Activated T-cell treated with anti-CD3 and anti-CD28 coated beads, Interleukin-2, amount 50 U/mL, for 4 hours (primary cell): ENCODE data around the gene NSG2. TPM values are rescaled to one million over a fixed set of nuclear protein-coding genes. Genes with fewer than 3 reads are reported as not detected.
"Not testable (repeated sequence)": the region's sequence is repeated elsewhere in the genome, so short reads cannot be mapped to it uniquely, and the experiment has no call there.

Experiments used
- ATAC-seq, 2 donors: fragments of 200-7000 bp; cut with Tn5 transposase; one replicate each; pipeline ENCODE4 v1.10.0; 2021
- DNase-seq: peaks from one replicate; pipeline ENCODE4 v3.0.0-alpha.2; 2020
- H3K27me3 Mint-ChIP-seq: one replicate; pipeline ENCODE4 v1.8.0; 2021; ENCODE audit warnings: low read depth, mixed read lengths
- H3K36me3 Mint-ChIP-seq: one replicate; pipeline ENCODE4 v1.8.0; 2022; ENCODE audit warnings: mixed read lengths; ENCODE audit not compliant: insufficient read depth
- H3K4me1 Mint-ChIP-seq: one replicate; pipeline ENCODE4 v1.8.0; 2021; ENCODE audit warnings: low read depth, mixed read lengths
- H3K4me3 Mint-ChIP-seq: one replicate; pipeline ENCODE4 v1.8.0; 2021; ENCODE audit warnings: mild to moderate bottlenecking, moderate library complexity, mixed read lengths
- H3K9me3 Mint-ChIP-seq: one replicate; pipeline ENCODE4 v1.8.0; 2021; ENCODE audit warnings: mixed read lengths
- total RNA-seq, 3 donors: library from RNA; stranded (reverse); gene quantifications; one replicate each; pipeline ENCODE4 v1.2.1, GENCODE V29; 2021

Gene NSG2
- total RNA-seq, 3 donors from 2014 or later: not detected

- not testable (repeated sequence) for ATAC-seq, H3K27me3 Mint-ChIP-seq, H3K9me3 Mint-ChIP-seq, DNase-seq, H3K36me3 Mint-ChIP-seq, H3K4me1 Mint-ChIP-seq, H3K4me3 Mint-ChIP-seq
These were observed 57.1 kb downstream of the NSG2 start for GRCh38 chr5:174102574-174102973.

- H3K36me3 Mint-ChIP-seq: no peaks in the 10 kb centered on the region
- H3K27me3 Mint-ChIP-seq: peaks cover 10% of the 10 kb centered on the region
- no peaks in the 10 kb centered on the region for H3K4me1 Mint-ChIP-seq
- H3K4me3 Mint-ChIP-seq: no peak overlapping the region
- no peak for DNase-seq
- ATAC-seq: no peak
- no peaks in the 10 kb centered on the region for H3K9me3 Mint-ChIP-seq
These were observed 61.6 kb downstream of the NSG2 start for GRCh38 chr5:174106997-174107655.

DNA sequence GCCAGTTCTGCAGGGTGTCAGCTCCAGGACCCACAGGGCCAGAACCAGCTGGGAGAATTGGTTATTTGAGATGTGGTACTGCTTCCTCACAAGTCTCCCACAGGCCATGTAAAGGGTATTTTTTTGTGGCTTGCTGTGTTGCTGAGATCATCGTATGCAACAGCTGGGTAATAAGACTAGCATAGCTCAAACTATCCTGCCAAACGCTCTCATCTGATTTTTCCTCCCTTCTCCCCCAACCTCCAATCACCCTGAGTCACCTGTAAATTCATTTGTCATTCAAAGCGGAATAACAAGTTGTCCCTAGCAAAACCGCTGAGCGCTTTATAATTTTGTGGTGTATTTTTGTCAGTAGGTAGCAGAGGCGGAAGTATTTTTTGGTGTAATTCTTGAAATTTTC lies 63.2 kb downstream of the NSG2 start:
- no peak for DNase-seq
- ATAC-seq: no peak
- no peaks in the 10 kb centered on the region for H3K36me3 Mint-ChIP-seq
- no peaks in the 10 kb centered on the region for H3K4me1 Mint-ChIP-seq
- no peaks in the 10 kb centered on the region for H3K9me3 Mint-ChIP-seq
- peaks cover 9% of the 10 kb centered on the region for H3K27me3 Mint-ChIP-seq
- H3K4me3 Mint-ChIP-seq: no peak overlapping the region

DNA sequence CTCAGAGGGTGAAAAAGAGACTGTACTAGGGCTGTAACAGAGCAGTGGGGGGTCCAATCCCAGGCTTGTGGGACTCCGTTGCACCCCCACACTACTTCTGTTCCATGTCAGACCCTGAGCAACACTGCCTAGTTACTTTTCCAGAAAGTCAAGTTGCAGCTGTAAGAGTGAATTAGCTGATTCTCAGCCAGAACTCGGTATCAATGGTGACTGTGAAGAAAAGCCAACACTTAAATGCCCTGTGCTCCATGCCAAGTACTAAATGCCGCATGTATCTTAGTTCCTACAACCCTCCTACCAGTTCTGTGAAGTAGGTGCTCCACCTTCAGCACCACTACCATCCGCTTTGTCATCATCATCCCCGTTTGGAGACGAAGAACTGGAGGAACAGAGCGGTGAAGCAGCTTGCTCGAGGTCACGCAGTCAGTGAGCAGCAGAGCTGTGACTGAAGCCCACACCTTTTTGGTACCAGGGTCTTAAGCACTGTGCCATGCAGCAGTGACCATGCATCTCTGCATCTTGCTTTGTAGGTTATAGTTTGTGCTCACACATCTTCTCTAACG lies 64.3 kb downstream of the NSG2 start:
- Mint-ChIP-seq H3K4me3 (no peak overlapping the region), H3K27me3 (peaks cover 9% of the 10 kb centered on the region), H3K9me3 (no peaks in the 10 kb centered on the region), H3K4me1 (no peaks in the 10 kb centered on the region), H3K36me3 (no peaks in the 10 kb centered on the region)
- ATAC-seq (no peak), DNase-seq (no peak)

DNA sequence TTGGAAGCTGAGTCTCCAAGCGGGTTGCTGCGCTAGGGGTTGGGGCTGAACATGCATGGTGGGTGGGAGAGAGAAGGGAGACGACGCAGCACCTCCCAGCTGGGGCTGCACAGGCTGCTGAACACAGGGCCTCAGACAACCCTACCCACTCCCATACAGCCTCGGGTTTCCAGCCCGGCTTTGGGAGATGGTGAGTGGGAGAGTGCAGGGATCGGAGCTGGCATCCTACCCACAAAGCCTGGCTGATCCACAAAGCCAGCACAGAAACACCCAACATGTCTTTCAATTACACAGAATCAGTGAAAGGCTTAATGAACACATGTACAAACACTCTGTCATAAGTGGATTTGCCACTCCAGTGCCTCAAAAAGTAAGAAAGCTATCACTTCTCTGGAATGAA lies 64.8 kb downstream of the NSG2 start:
- no peak for DNase-seq
- no peak for ATAC-seq
- Mint-ChIP-seq H3K36me3 (no peaks in the 10 kb centered on the region), H3K4me3 (no peak overlapping the region), H3K9me3 (no peaks in the 10 kb centered on the region), H3K4me1 (no peaks in the 10 kb centered on the region), H3K27me3 (peaks cover 9% of the 10 kb centered on the region)

DNA sequence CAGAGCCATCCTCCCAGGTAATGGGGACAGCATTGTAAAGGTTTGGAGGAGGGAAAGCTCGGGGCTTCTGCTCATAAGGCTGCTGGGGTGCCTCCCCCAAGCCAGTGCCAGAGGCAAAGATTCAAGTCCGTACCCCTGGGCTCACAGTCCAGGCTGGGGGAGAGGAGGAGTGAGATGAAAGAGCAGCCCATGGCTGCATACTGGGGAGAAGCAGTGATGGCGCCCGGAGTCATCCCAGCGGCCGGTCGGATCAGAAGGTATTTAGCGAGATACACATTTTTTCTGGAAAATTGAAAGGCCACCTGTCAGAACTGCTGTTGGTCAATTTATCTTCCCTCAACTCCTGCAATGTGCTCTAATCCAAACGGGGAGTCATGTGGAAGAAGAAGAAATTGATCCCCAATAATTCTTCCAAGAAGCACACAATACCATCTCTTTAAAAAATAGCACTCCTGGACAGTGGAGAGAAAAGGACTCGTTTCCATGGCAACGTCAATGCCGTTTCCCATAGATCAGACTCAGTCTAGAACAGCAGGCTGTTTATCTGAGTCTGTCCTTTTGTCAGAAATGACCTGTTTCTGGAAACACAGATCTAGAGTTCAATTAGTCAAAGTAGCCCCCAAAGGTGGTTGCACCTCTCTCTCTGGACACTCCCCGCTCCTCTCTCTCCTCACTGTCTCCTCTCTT lies 65.9 kb downstream of the NSG2 start:
- H3K4me1 Mint-ChIP-seq: no peaks in the 10 kb centered on the region
- peaks cover 9% of the 10 kb centered on the region for H3K27me3 Mint-ChIP-seq
- H3K9me3 Mint-ChIP-seq: no peaks in the 10 kb centered on the region
- no peaks in the 10 kb centered on the region for H3K36me3 Mint-ChIP-seq
- DNase-seq (no peak), ATAC-seq (no peak)
- H3K4me3 Mint-ChIP-seq: no peak overlapping the region

DNA sequence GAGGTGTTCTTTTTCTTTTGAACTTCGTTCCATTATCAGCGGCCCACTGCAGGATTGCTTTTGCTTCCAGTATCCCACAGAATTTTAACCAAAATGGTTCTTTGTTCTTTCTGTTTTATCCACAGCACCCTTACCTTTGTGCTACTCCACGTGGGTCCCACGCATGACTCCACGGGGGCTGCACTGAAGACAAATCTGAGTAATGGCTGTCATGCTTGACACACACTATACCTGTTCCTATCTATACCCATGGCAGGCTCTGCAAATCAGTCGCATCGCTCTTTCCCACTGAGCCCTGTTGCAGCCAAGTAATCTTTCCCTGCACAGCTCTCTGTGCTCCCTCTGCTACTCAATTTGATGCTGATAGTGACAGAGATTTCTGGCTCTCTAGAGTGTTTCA lies 69.7 kb downstream of the NSG2 start:
- Mint-ChIP-seq H3K4me3 (no peak overlapping the region), H3K9me3 (no peaks in the 10 kb centered on the region)

GRCh38 chr5:174118823-174119467 lies 73.4 kb downstream of the NSG2 start:
- DNase-seq: no peak
- H3K4me1 Mint-ChIP-seq: no peaks in the 10 kb centered on the region
- H3K27me3 Mint-ChIP-seq: no peaks in the 10 kb centered on the region
- H3K4me3 Mint-ChIP-seq: no peak overlapping the region
- H3K36me3 Mint-ChIP-seq: no peaks in the 10 kb centered on the region
- H3K9me3 Mint-ChIP-seq: no peaks in the 10 kb centered on the region
- no peak for ATAC-seq

More for the DNA sequence above, 69.7 kb downstream of the NSG2 start:
- no peaks in the 10 kb centered on the region for H3K36me3 Mint-ChIP-seq
- H3K27me3 Mint-ChIP-seq: no peaks in the 10 kb centered on the region
- no peaks in the 10 kb centered on the region for H3K4me1 Mint-ChIP-seq
- DNase-seq (no peak), ATAC-seq (no peak)

DNA sequence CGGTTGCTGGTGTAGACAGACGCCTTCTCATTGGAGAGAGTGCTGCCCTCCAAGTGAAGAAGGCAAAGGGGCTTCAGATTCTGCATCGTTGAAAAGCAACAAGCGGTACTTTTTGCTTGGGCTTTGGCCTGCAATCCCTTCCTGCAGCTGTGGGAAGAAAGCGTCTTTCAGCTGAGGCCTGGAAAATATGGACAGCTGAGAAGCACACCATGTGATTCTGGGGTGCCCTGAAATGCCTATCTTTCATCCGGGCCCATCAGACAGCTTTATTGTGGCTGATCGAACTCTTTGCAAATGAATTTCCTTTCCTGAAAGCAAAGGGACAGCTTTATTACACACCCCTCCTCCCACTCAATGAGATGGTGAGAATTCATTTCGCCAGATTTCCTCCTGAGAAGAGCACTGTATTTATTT lies 74.0 kb downstream of the NSG2 start:
- H3K4me3 Mint-ChIP-seq: no peak overlapping the region
- ATAC-seq (no peak), DNase-seq (no peak)
- no peaks in the 10 kb centered on the region for H3K9me3 Mint-ChIP-seq
- no peaks in the 10 kb centered on the region for H3K36me3 Mint-ChIP-seq
- no peaks in the 10 kb centered on the region for H3K27me3 Mint-ChIP-seq
- no peaks in the 10 kb centered on the region for H3K4me1 Mint-ChIP-seq

- Mint-ChIP-seq H3K36me3 (no peaks in the 10 kb centered on the region), H3K27me3 (peaks cover 7% of the 10 kb centered on the region), H3K9me3 (peaks cover 4% of the 10 kb centered on the region), H3K4me3 (no peak overlapping the region), H3K4me1 (no peaks in the 10 kb centered on the region)
- DNase-seq (no peak), ATAC-seq (no peak)
These were observed 75.0 kb downstream of the NSG2 start for GRCh38 chr5:174120401-174121005.

- Mint-ChIP-seq H3K27me3 (no peaks in the 10 kb centered on the region), H3K36me3 (no peaks in the 10 kb centered on the region)
- no peak for DNase-seq
These were observed 89.0 kb downstream of the NSG2 start for GRCh38 chr5:174134545-174134944.

GRCh38 chr5:174139623-174140022 lies 94.1 kb downstream of the NSG2 start:
- no peak for ATAC-seq

More at GRCh38 chr5:174134545-174134944, 89.0 kb downstream of the NSG2 start:
- H3K9me3 Mint-ChIP-seq: no peaks in the 10 kb centered on the region
- H3K4me3 Mint-ChIP-seq: no peak overlapping the region
- H3K4me1 Mint-ChIP-seq: no peaks in the 10 kb centered on the region
- ATAC-seq: no peak

GRCh38 chr5:174140452-174141020 lies 95.0 kb downstream of the NSG2 start:
- no peaks in the 10 kb centered on the region for H3K9me3 Mint-ChIP-seq
- no peak for DNase-seq
- no peak overlapping the region for H3K4me3 Mint-ChIP-seq
- no peaks in the 10 kb centered on the region for H3K4me1 Mint-ChIP-seq
- H3K27me3 Mint-ChIP-seq: no peaks in the 10 kb centered on the region
- no peaks in the 10 kb centered on the region for H3K36me3 Mint-ChIP-seq
- no peak for ATAC-seq

More at GRCh38 chr5:174139623-174140022, 94.1 kb downstream of the NSG2 start:
- Mint-ChIP-seq H3K4me1 (no peaks in the 10 kb centered on the region), H3K36me3 (no peaks in the 10 kb centered on the region), H3K4me3 (no peak overlapping the region), H3K9me3 (no peaks in the 10 kb centered on the region), H3K27me3 (no peaks in the 10 kb centered on the region)
- DNase-seq: no peak

GRCh38 chr5:174141398-174141797 lies 95.9 kb downstream of the NSG2 start:
- ATAC-seq: no peak
- Mint-ChIP-seq H3K9me3 (no peaks in the 10 kb centered on the region), H3K4me1 (no peaks in the 10 kb centered on the region), H3K36me3 (no peaks in the 10 kb centered on the region), H3K4me3 (no peak overlapping the region), H3K27me3 (no peaks in the 10 kb centered on the region)
- DNase-seq: no peak
